HCT116 (cell line): ENCODE measurements around the gene C4BPB. TPM values are rescaled to one million over a fixed set of nuclear protein-coding genes. Genes with fewer than 3 reads are reported as not detected.

Source experiments
- ATAC-seq: fragments of 200-7000 bp; cut with Tn5 transposase; 2 replicates; pipeline ENCODE4 v1.9.1; 2020; ENCODE audit warnings: mild to moderate bottlenecking, moderate library complexity
- BruUV-seq: library from RNA; stranded (reverse); fragments of 400-500 nt; replicated peaks from 2 replicates; lab custom pipeline; 2021; lab: Mats Ljungman, UMichigan
- CTCF ChIA-PET: fragments of 300-600 bp; sonication (Branson Sonifier 250); formaldehyde crosslinking; loops from one replicate; lab custom pipeline; 2021; ENCODE audit warnings: antibody characterized with exemption; lab: Charles Lee
- POLR2A ChIA-PET: fragments of 300-600, 350-600 bp; sonication (Branson Sonifier 250); formaldehyde crosslinking; loops from one replicate; lab custom pipeline; 2021; ENCODE audit warnings: antibody characterized with exemption; lab: Charles Lee
- RAD21 ChIA-PET, 2 experiments: fragments of 300-600 bp; sonication (Branson Sonifier 250); formaldehyde crosslinking; loops; one replicate each; lab custom pipeline; 2023; ENCODE audit warnings: low total read pairs in 2 of 2; ENCODE audit not compliant: uncharacterized antibody in 2 of 2, unreplicated experiment in 2 of 2, low non-redundant PET in 1 of 2; lab: Charles Lee
- DNase-seq: peaks from one replicate; pipeline ENCODE4 v3.0.0-alpha.2; 2010; ENCODE audit warnings: low read depth, low spot score
- H2AFZ ChIP-seq: fragments of 200-600 bp; shearing (Covaris generic), sonication (generic); 2 replicates; pipeline ENCODE4 v1.6.1; 2017; ENCODE audit warnings: low read depth, mixed run types, mixed read lengths, antibody characterized with exemption, low read length; ENCODE audit not compliant: poor library complexity, severe bottlenecking
- H3K27ac ChIP-seq: 2 replicates; pipeline ENCODE4 v1.5.1; 2012; ENCODE audit warnings: low read depth, low read length
- H3K27me3 ChIP-seq: fragments of 200-600 bp; sonication (generic); 2 replicates; pipeline ENCODE4 v1.6.1; 2016; ENCODE audit warnings: mixed run types, low read length, mixed read lengths; ENCODE audit not compliant: insufficient read depth
- H3K36me3 ChIP-seq, 2 experiments: fragments of 200-500 bp in 1 of 2; fragments of 200-600 bp in 1 of 2; sonication (Bioruptor generic) in 1 of 2; sonication (generic) in 1 of 2; 2 replicates each; pipeline versions ENCODE4 v1.5.1 to v1.6.1; 2014 to 2016; ENCODE audit warnings: low read length in 2 of 2, inconsistent platforms in 1 of 2, mixed read lengths in 1 of 2, mixed run types in 1 of 2; ENCODE audit not compliant: insufficient read depth in 2 of 2, control insufficient read depth in 1 of 2
- H3K4me1 ChIP-seq, 2 experiments: fragments of 200-600 bp in 1 of 2; sonication (generic) in 1 of 2; 2 replicates each; pipeline versions ENCODE4 v1.5.1 to v1.6.1; 2012 to 2017; ENCODE audit warnings: low read length in 2 of 2, inconsistent platforms in 1 of 2, mild to moderate bottlenecking in 1 of 2, mixed read lengths in 1 of 2, mixed run types in 1 of 2, moderate library complexity in 1 of 2; ENCODE audit not compliant: insufficient read depth in 2 of 2, control insufficient read depth in 1 of 2
- H3K4me2 ChIP-seq: fragments of 200-600 bp; sonication (generic); 2 replicates; pipeline ENCODE4 v1.6.1; 2017; ENCODE audit warnings: mixed run types, low read length, mixed read lengths
- H3K4me3 ChIP-seq, 2 experiments: fragments of 200-600 bp in 1 of 2; sonication (generic) in 1 of 2; replicated peaks in 1 of 2; 2 replicates each; pipeline ENCODE4 v1.5.1; 2011 to 2016; ENCODE audit warnings: low read length in 2 of 2, control low read depth in 1 of 2, low read depth in 1 of 2, mild to moderate bottlenecking in 1 of 2, mixed read lengths in 1 of 2, mixed run types in 1 of 2
- H3K79me2 ChIP-seq: fragments of 200-600 bp; sonication (generic); 2 replicates; pipeline ENCODE4 v1.6.1; 2017; ENCODE audit warnings: mild to moderate bottlenecking, mixed run types, low read length, moderate library complexity, mixed read lengths; ENCODE audit not compliant: insufficient read depth
- H3K9ac ChIP-seq: fragments of 200-600 bp; sonication (generic); 2 replicates; pipeline ENCODE4 v1.6.1; 2016; ENCODE audit warnings: low read length, mixed read lengths
- H3K9me2 ChIP-seq: fragments of 200-600 bp; sonication (generic), shearing (Covaris generic); 2 replicates; pipeline ENCODE4 v1.6.1; 2017; ENCODE audit warnings: mixed run types, mild to moderate bottlenecking, moderate library complexity; ENCODE audit not compliant: insufficient read depth
- H3K9me3 ChIP-seq, 2 experiments: fragments of 200-500 bp in 1 of 2; fragments of 200-600 bp in 1 of 2; sonication (Bioruptor generic) in 1 of 2; sonication (generic) in 1 of 2; 2 replicates each; pipeline ENCODE4 v1.6.1; 2014 to 2017; ENCODE audit warnings: low read length in 2 of 2, mixed read lengths in 2 of 2, inconsistent platforms in 1 of 2, low read depth in 1 of 2, mild to moderate bottlenecking in 1 of 2, mixed run types in 1 of 2, moderate library complexity in 1 of 2; ENCODE audit not compliant: control insufficient read depth in 1 of 2, insufficient read depth in 1 of 2
- H4K20me1 ChIP-seq: fragments of 200-600 bp; sonication (generic), shearing (Covaris generic); 2 replicates; pipeline ENCODE4 v1.6.1; 2017; ENCODE audit warnings: mixed run types, mild to moderate bottlenecking, moderate library complexity; ENCODE audit not compliant: insufficient read depth
- ATF3 ChIP-seq: IDR thresholded peaks from 2 replicates; pipeline ENCODE4 v1.6.1; 2012
- CBX3 ChIP-seq: IDR thresholded peaks from 2 replicates; pipeline ENCODE4 v1.6.1; 2012; ENCODE audit warnings: low read depth
- CEBPB ChIP-seq: IDR thresholded peaks from 2 replicates; pipeline ENCODE4 v1.6.1; 2012; ENCODE audit warnings: low read depth
- EGR1 ChIP-seq: IDR thresholded peaks from 2 replicates; pipeline ENCODE4 v1.6.1; 2012; ENCODE audit warnings: low read depth
- ELF1 ChIP-seq: IDR thresholded peaks from 2 replicates; pipeline ENCODE4 v1.6.1; 2012; ENCODE audit warnings: low read depth, borderline replicate concordance
- JUND ChIP-seq: IDR thresholded peaks from 2 replicates; pipeline ENCODE4 v1.6.1; 2012
- MAX ChIP-seq: IDR thresholded peaks from 2 replicates; pipeline ENCODE4 v1.6.1; 2012
- POLR2A ChIP-seq: IDR thresholded peaks from 2 replicates; pipeline ENCODE4 v1.7.0; 2011; ENCODE audit warnings: borderline replicate concordance; ENCODE audit not compliant: insufficient read depth, insufficient read length; ENCODE audit errors: extremely low read depth
- RAD21 ChIP-seq: IDR thresholded peaks from 2 replicates; pipeline ENCODE4 v1.6.1; 2012; ENCODE audit warnings: low read depth, mild to moderate bottlenecking
- REST ChIP-seq: IDR thresholded peaks from 2 replicates; pipeline ENCODE4 v1.6.1; 2012; ENCODE audit warnings: low read depth
- SP1 ChIP-seq: IDR thresholded peaks from 2 replicates; pipeline ENCODE4 v1.6.1; 2012; ENCODE audit warnings: low read depth
- TCF7L2 ChIP-seq: IDR thresholded peaks from 2 replicates; pipeline ENCODE4 v1.7.0; 2011; ENCODE audit warnings: borderline replicate concordance, inconsistent platforms; ENCODE audit not compliant: insufficient read depth, insufficient read length; ENCODE audit errors: extremely low read depth
- YY1 ChIP-seq: IDR thresholded peaks from 2 replicates; pipeline ENCODE4 v1.6.1; 2011; ENCODE audit warnings: low read length, low read depth, moderate library complexity, mild to moderate bottlenecking; ENCODE audit not compliant: insufficient replicate concordance; ENCODE audit errors: extremely low read depth
- ZBTB33 ChIP-seq: IDR thresholded peaks from 2 replicates; pipeline ENCODE4 v1.6.1; 2011; ENCODE audit warnings: mild to moderate bottlenecking, low read length, moderate library complexity; ENCODE audit not compliant: insufficient replicate concordance; ENCODE audit errors: extremely low read depth
- ZFX ChIP-seq: fragments of 450-650 bp; IDR thresholded peaks from 2 replicates; pipeline ENCODE4 v1.6.1; 2017
- ZNF274 ChIP-seq: fragments of 200-500 bp; sonication (Bioruptor generic); IDR thresholded peaks from 2 replicates; pipeline ENCODE4 v1.6.1; 2014; ENCODE audit warnings: mild to moderate bottlenecking, low read depth, low read length, inconsistent platforms
- intact Hi-C: fragments of 100-400 bp; cut with micrococcal nuclease; formaldehyde crosslinking; loops from 2 replicates; pipeline ENCODE4 v1.10.0; 2022
- total RNA-seq: library from RNA; stranded (reverse); gene quantifications from one replicate; pipeline ENCODE4 v1.2.1, GENCODE V29; 2021; ENCODE audit not compliant: unreplicated experiment

The C4BPB gene
- total RNA-seq, 1 experiment from 2014 or later = not detected

- H3K9me3 ChIP-seq = no peaks in the 10 kb centered on the region; a peak in 1 of 4 replicates
- RAD21 ChIA-PET = no interaction called here
- TF ChIP-seq JUND = no peak
- TF ChIP-seq SP1 = no peak
- TF ChIP-seq ZFX = no peak
- TF ChIP-seq, all 23 proteins: peak for 0
- H3K36me3 ChIP-seq = no peaks in the 10 kb centered on the region
- no peak overlapping the region for H3K4me2 ChIP-seq
- ChIA-PET POLR2A (no interaction called here), CTCF (no interaction called here)
- no peaks in the 10 kb centered on the region for H3K27me3 ChIP-seq
- no peaks in the 10 kb centered on the region for H3K79me2 ChIP-seq
- no peaks in the 10 kb centered on the region for H4K20me1 ChIP-seq
- DNase-seq = no peak
- no peak overlapping the region for H3K27ac ChIP-seq
- H3K4me1 ChIP-seq = no peaks in the 10 kb centered on the region
- H3K9ac ChIP-seq = no peak overlapping the region
- BruUV-seq = no TSS peak
- H3K4me3 ChIP-seq = no peak overlapping the region
- no peak for ATAC-seq
- no peak overlapping the region for H2AFZ ChIP-seq
- H3K9me2 ChIP-seq = no peaks in the 10 kb centered on the region
- intact Hi-C loops = no loop called here
These were observed 14.0 kb downstream of the C4BPB start for GRCh38 chr1:207102659-207103058.

GRCh38 chr1:207103892-207104373, 15.3 kb downstream of the C4BPB start, which contains the start of gene C4BPA:
TSS of gene C4BPA (plus strand) at chr1:207104233. CDS start at chr1:207113026, 8,793 bp downstream.
- ChIA-PET RAD21 (no interaction called here), POLR2A (no interaction called here), CTCF (interaction anchor here (1.1 kb wide), 1 partner anchor 20 kb away, joined by 4 read pairs; no protein-coding TSS in a partner anchor)
- intact Hi-C loops = no loop called here
- Histone ChIP-seq H3K4me2 (no peak within 1 kb of the TSS), H3K36me3 (no peaks in the 10 kb centered on the region), H3K9ac (no peak within 1 kb of the TSS), H3K9me2 (no peaks in the 10 kb centered on the region), H3K4me3 (no peak within 1 kb of the TSS), H4K20me1 (no peaks in the 10 kb centered on the region), H3K27ac (no peak within 1 kb of the TSS), H3K9me3 (no peaks in the 10 kb centered on the region), H3K4me1 (no peaks in the 10 kb centered on the region), H3K79me2 (no peaks in the 10 kb centered on the region), H3K27me3 (no peaks in the 10 kb centered on the region), H2AFZ (no peak within 1 kb of the TSS)
- DNase-seq (no peak), ATAC-seq (no peak)
- BruUV-seq = no TSS peak
- TF ChIP-seq MAX (no peak), ZNF274 (no peak), ZFX (no peak), ATF3 (no peak), ZBTB33 (no peak), TCF7L2 (no peak), CEBPB (no peak), CBX3 (no peak), YY1 (no peak), REST (no peak), RAD21 (no peak), ELF1 (no peak), EGR1 (no peak), POLR2A (no peak)
